GM12874 (cell line): ENCODE data around the gene PRUNE2.

Source experiments
- TF ChIP-seq, protein P1 (sequence below): IDR thresholded peaks from 2 replicates; pipeline ENCODE4 v1.5.1; 2011; ENCODE audit warnings: low read depth, mild to moderate bottlenecking, control low read depth, low read length, moderate library complexity; ENCODE audit not compliant: insufficient read depth

The PRUNE2 gene

DNA sequence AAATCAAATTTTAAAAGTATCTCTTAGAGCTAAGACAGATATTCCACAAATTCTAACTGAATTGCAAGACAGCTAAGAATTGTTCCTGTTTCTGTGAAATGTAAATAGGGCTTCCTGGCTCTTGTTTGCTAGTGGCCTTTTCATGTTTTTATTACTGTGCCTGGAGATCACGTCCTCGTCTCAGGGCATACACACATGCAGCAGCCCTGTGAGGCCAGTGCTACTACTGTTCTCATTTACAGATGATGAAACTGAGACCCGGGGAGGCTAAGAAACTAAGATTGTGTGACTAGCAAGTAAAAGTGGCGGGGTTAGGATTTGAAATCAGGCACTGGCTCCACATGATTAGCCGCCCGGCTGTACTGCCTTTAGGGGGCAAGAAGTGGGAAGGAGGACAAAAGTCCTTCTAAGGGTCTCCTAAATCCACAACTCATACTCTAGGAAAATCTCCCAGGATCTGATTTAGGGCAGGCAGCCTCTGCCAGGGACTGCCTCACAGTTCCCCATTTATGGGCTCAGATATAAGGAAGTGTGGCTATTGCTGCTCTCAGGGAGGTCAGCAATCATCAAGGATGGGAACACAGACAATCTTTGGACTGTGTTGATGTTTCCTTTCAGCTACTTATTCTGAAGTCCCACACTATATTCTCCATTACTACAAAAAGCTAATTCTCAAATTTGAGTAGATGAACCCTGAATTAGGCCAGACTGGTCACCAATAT lies 7.9 kb downstream of the PRUNE2 start:
- TF ChIP-seq, protein P1, sequence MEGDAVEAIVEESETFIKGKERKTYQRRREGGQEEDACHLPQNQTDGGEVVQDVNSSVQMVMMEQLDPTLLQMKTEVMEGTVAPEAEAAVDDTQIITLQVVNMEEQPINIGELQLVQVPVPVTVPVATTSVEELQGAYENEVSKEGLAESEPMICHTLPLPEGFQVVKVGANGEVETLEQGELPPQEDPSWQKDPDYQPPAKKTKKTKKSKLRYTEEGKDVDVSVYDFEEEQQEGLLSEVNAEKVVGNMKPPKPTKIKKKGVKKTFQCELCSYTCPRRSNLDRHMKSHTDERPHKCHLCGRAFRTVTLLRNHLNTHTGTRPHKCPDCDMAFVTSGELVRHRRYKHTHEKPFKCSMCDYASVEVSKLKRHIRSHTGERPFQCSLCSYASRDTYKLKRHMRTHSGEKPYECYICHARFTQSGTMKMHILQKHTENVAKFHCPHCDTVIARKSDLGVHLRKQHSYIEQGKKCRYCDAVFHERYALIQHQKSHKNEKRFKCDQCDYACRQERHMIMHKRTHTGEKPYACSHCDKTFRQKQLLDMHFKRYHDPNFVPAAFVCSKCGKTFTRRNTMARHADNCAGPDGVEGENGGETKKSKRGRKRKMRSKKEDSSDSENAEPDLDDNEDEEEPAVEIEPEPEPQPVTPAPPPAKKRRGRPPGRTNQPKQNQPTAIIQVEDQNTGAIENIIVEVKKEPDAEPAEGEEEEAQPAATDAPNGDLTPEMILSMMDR = no peak

DNA sequence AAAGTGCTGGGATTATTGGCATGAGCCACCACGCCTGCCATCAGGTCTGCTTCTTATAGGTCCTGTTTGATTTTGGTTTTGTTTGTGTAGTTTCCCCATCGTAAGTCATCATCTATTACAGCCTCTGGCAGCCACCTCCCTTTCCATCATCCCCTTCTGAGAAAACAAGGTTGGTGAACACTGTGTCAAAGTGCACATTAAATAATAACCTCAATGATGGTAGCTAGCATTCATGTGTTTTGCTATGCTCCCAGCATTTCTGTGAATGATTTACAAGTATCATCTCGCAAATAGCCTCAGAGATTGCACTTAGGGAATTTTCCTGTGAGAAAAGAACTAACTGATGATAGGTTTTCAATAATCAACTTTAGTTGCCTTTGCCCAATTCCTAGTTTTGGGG lies 9.9 kb downstream of the PRUNE2 start:
- TF ChIP-seq, protein P1 = no peak

DNA sequence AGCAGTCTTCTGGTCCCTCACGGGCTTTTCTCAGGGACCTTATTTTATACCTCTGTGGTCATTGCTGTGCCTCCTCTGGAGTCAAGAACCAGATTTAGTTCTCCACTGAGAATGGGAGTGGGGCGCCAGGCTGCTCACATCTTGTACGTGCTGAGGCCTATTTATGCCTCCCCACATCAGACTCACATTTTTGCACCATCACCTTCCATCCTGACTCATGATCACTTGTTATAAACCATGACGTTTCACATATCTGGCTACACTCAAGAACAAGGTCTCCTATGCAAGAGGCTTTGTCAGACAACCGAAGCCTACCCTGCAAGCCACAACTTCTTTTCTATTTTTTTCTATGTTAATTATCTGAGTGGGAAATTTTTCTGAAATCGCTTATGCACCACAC lies 10.7 kb downstream of the PRUNE2 start:
- TF ChIP-seq, protein P1 = no peak

DNA sequence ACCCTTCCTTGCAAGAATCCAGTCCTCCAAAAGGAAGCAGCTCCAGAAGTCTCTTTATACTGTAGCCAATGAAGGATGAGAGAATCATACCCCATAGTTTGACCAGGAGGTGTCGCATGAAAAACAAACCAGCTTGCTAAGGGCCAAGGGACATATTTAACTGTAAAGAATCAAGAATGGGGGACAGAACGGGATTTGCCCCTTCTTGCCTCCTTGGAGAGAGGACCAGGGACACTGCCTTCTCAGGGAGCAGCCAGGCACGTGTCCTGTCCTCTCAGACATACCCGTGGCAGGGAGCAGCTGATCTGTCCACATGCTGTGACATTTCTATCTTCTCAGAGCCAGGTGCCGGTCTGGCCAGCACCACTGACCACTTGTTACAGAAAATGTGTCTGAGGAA lies 11.7 kb downstream of the PRUNE2 start:
- TF ChIP-seq, protein P1 = no peak

DNA sequence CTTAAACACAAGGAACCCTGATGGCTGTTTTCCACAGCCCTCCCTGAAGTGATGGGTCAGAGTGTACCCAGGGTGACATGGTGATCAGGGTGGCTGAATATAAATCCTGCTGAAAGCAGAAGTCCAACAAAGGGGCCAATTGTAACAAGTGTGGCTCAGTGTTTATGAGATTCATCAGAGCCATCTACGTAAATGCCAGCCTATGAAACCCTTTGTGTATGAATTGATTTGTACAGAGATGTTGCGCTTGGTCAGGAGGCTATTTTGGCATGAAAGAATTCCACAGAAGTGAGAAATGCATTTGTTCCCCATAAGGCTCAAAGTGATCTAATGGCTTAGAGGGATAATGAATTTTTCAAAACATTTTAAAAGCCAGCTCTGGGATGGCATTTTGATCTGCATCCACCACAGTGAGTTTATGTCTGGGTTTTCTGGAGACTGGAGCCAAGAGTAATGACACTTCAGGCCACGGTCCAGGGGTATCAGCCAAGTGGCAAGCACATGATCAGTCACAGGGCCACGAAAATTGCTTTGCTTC lies 12.4 kb downstream of the PRUNE2 start:
- TF ChIP-seq, protein P1 = no peak

DNA sequence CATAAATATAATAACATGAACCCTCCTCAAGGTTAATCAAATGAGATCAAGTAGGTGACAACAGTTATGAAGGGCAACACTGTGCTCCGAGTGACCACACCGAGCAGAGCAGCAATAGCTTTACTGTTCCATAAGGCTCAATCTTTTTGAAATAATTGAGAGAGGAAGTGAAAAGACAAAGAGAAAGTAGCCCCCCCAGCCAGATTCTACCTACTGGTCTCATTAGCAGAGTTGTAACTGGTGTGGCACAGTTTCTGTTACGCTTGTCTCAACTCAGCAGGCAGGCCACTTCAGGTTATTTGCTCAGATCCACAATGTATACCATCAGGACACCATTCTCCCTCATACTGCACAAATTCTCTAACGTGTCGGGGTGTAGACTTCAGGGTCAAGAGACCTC lies 14.0 kb downstream of the PRUNE2 start:
- TF ChIP-seq, protein P1 = no peak

DNA sequence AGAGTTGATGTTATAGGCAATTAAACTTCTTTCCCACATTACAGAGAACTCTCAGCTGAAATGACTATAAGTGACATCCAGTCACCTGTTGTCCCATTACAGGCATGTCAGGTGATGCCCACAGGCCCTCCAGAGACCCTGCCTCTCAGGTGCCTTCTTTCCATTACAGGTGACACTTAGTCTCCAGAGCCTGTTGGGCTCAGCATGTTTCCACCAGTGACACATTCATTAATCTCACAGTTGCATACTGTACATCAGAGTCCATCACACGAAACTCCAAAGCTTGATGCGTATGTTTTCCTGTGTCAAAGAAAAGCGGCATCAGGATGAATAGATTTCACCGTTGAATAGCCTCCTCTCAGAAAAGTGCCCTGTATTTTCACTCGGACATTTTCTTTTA lies 14.6 kb downstream of the PRUNE2 start:
- TF ChIP-seq, protein P1 = no peak
